Measurements from ENCODE around the gene DHRSX.
"Not testable (repeated sequence)": the region's sequence is repeated elsewhere in the genome, so short reads cannot be mapped to it uniquely, and the experiment has no call there.

The DHRSX gene

GRCh38 chrX:2500803-2501558, at the start of gene DHRSX, which contains the start of gene ZBED1:
DHRSX (minus strand) TSS chrX:2500976; CDS start chrX:2500925, 51 bp downstream.
ZBED1 (minus strand) TSS chrX:2500976; CDS start chrX:2490719, 10,257 bp downstream.
- peak; percentile 58 for DNase-seq

GRCh38 chrX:2549876-2550275, 49.1 kb upstream of the DHRSX start:
- DNase-seq: no peak

- DNase-seq: no peak
These were observed 48.1 kb upstream of the DHRSX start for GRCh38 chrX:2548711-2549423.

- DNase-seq: no peak
These were observed 47.0 kb upstream of the DHRSX start for GRCh38 chrX:2547736-2548135.

- DNase-seq: no peak
These were observed 45.7 kb upstream of the DHRSX start for GRCh38 chrX:2546496-2546895.

GRCh38 chrX:2545144-2545543, 44.4 kb upstream of the DHRSX start:
- no peak for DNase-seq

GRCh38 chrX:2542826-2543521, 42.2 kb upstream of the DHRSX start:
- peak; percentile 8 for DNase-seq

GRCh38 chrX:2541603-2542002, 40.8 kb upstream of the DHRSX start:
- no peak for DNase-seq

- no peak for DNase-seq
These were observed 39.7 kb upstream of the DHRSX start for GRCh38 chrX:2540426-2540947.

GRCh38 chrX:2539586-2539985, 38.8 kb upstream of the DHRSX start:
- DNase-seq: no peak

- DNase-seq: no peak
These were observed 37.4 kb upstream of the DHRSX start for GRCh38 chrX:2538031-2538757.

- DNase-seq: no peak
These were observed 36.2 kb upstream of the DHRSX start for GRCh38 chrX:2536974-2537373.

- no peak for DNase-seq
These were observed 35.4 kb upstream of the DHRSX start for GRCh38 chrX:2536141-2536540.

- not testable (repeated sequence) for DNase-seq
These were observed 33.7 kb upstream of the DHRSX start for GRCh38 chrX:2534261-2535021.

GRCh38 chrX:2533424-2533823, 32.6 kb upstream of the DHRSX start:
- no peak for DNase-seq

- no peak for DNase-seq
These were observed 25.6 kb upstream of the DHRSX start for GRCh38 chrX:2526390-2526789.

GRCh38 chrX:2523911-2524310, 23.1 kb upstream of the DHRSX start:
- no peak for DNase-seq

- DNase-seq: peak; percentile 24
These were observed 21.2 kb upstream of the DHRSX start for GRCh38 chrX:2521927-2522386.

- no peak for DNase-seq
These were observed 20.5 kb upstream of the DHRSX start for GRCh38 chrX:2521092-2521926.

GRCh38 chrX:2520539-2520938, 19.8 kb upstream of the DHRSX start:
- DNase-seq: no peak

GRCh38 chrX:2519638-2520037, 18.9 kb upstream of the DHRSX start:
- DNase-seq: not testable (repeated sequence)

Measured in RPMI8226 (cell line).